Measurements from ENCODE around the gene SLAMF8.

Gene SLAMF8

GRCh38 chr1:159817276-159818041 lies 9.2 kb upstream of the SLAMF8 start:
- DNase-seq (ENCODE audit: low read depth, low spot score), result no peak

DNA sequence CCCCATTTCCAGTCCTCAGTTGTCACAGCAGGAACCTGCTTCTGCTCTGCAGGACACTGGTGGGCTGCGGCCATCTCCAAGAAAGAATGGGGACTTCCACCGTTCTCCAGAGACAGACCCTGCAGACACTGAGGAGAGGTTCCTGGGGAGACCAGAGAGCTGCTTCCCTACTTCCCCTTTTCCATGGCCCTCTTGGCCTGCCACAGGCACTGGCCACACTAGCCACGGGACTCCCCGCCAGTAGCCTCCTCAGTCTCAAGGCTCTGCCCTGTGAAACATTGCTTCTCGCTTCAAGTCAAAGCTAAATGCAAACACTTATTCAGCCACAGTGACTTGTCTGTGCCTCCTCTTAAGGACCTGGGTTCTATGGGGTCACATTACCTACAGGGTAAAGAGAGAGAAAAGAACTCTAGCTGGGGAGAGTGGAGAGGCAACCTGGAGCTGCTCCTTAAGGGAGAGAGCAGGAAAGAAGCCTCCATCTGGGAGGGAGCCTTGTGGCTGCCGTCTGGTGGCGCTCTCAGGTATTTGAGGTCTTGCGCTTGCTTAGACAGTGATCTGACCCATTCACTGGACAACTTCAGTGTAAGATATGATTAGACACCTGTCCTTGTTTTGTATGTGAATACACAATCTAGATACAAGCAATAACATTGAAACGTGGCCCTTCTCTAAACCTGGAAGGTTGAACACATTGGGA lies 5.4 kb upstream of the SLAMF8 start:
- no peak for DNase-seq (ENCODE audit: low read depth, low spot score)

GRCh38 chr1:159823406-159823805 lies 3.3 kb upstream of the SLAMF8 start:
- no peak for DNase-seq (ENCODE audit: low read depth, low spot score)

GRCh38 chr1:159825564-159825963 lies 1.1 kb upstream of the SLAMF8 start:
- no peak for DNase-seq (ENCODE audit: low read depth, low spot score)

- no peak for DNase-seq (ENCODE audit: low read depth, low spot score)
Measured at GRCh38 chr1:159827102-159827490, 423 bp downstream of the SLAMF8 start.

DNA sequence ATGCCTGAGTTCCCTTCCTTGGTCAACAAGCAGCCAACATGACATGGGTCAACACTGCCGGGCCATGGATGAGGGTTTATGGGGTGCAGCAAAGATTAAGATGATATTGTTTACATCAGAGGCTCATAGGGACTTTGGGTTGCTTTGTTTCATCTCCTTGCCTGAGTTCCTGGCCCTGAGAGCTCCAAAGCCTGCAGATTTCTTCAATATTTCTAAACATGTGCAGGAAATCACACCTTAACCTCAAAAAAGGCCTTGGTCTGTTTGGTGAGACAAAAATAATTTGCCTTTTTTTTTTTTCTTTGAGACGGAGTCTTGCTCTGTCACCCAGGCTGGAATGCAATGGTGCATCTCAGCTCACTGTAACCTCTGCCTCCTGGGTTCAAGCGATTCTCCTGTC lies 876 bp downstream of the SLAMF8 start:
- no peak for DNase-seq (ENCODE audit: low read depth, low spot score)

GRCh38 chr1:159828176-159828575 lies 1.5 kb downstream of the SLAMF8 start:
- DNase-seq (ENCODE audit: low read depth, low spot score), result peak; percentile 28

- no peak for DNase-seq (ENCODE audit: low read depth, low spot score)
Measured at GRCh38 chr1:159828581-159829272, 2.1 kb downstream of the SLAMF8 start.

DNA sequence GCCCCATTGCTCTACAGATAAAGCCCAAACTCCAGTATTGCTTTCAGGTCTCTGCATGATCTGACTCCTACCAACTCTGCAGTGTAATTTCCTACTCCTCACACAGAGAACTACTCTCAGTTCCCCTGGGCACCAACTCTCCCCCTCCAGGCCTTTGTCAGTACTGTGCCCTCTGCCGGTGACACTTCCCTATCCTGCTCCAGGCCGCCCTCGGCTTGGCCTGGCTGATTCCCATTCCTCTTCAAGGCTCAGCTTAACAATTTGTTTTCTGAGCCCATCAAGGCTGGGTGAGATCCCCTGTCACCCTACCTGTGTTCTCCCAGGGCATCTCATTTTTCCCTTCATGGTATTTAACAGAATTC lies 2.6 kb downstream of the SLAMF8 start:
- no peak for DNase-seq (ENCODE audit: low read depth, low spot score)

DNA sequence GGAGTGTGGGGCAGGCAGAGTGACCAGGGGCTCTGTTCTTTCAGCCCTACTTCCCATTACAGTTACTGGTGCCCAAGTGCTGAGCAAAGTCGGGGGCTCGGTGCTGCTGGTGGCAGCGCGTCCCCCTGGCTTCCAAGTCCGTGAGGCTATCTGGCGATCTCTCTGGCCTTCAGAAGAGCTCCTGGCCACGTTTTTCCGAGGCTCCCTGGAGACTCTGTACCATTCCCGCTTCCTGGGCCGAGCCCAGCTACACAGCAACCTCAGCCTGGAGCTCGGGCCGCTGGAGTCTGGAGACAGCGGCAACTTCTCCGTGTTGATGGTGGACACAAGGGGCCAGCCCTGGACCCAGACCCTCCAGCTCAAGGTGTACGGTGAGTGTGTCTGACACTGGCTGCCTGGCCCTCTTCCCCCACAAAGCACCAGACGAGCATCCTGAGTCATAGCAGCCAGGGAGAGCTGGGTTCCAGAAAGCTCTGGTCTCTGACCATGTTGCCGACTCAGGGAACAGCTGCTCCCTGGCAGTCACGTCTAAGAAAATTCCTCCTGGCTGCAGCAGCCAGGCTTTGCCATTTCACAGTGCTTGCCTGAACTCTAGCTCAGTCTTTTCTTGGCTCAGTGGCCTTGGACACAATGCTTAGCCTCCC lies 3.3 kb downstream of the SLAMF8 start:
- DNase-seq (ENCODE audit: low read depth, low spot score), result peak; percentile 69

GRCh38 chr1:159830722-159831121 lies 4.0 kb downstream of the SLAMF8 start:
- no peak for DNase-seq (ENCODE audit: low read depth, low spot score)

- DNase-seq (ENCODE audit: low read depth, low spot score), result no peak
Measured at GRCh38 chr1:159831412-159832141, 4.9 kb downstream of the SLAMF8 start.

GRCh38 chr1:159832309-159832708 lies 5.6 kb downstream of the SLAMF8 start:
- no peak for DNase-seq (ENCODE audit: low read depth, low spot score)

- no peak for DNase-seq (ENCODE audit: low read depth, low spot score)
Measured at GRCh38 chr1:159835356-159835755, 8.7 kb downstream of the SLAMF8 start.

- DNase-seq (ENCODE audit: low read depth, low spot score), result no peak
Measured at GRCh38 chr1:159835862-159836525, 9.3 kb downstream of the SLAMF8 start.

DNA sequence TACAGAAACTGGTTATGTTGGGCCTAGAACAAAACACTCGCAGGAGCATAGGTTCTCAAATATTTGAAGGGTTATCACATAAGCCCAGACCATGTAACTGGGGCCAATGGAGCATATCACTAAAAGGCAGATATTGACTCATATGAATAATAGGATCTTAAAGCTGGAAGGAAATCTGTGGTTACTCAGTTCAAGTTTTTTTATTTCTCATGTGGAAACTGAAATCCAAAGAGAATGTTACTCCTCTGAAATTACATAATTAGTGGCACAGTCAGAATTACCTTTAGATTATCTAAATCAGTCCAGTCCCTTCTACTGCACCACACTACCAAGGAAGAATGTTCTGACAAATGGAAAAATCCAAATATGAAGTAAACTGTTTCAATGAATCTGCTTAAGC lies 12.0 kb downstream of the SLAMF8 start:
- no peak for DNase-seq (ENCODE audit: low read depth, low spot score)

GRCh38 chr1:159839116-159839849 lies 12.6 kb downstream of the SLAMF8 start:
- no peak for DNase-seq (ENCODE audit: low read depth, low spot score)

- DNase-seq (ENCODE audit: low read depth, low spot score), result no peak
Measured at GRCh38 chr1:159841749-159842148, 15.1 kb downstream of the SLAMF8 start.

DNA sequence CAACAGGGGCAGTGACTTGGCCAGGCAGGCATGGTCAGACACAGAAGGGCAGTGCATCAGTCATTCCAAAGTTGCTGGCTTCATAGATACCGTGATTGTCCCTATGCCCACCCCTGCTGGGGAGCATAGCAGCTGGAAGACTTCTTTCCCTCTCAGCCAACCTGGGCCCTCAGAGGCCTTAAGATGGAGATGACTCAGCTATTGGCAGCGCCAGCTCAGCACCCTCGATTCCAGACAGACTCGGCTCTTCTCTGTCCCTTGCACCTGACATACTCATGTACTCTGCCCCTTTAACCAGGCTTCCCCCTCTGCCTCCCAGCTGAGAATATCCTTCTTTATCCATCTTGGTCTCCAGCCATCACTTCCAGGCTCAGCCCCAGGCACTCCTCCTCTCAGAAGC lies 16.8 kb downstream of the SLAMF8 start:
- no peak for DNase-seq (ENCODE audit: low read depth, low spot score)

Data from astrocyte of the hippocampus (primary cell).